ENCODE measurements around the gene HSF2BP. TPM values are rescaled to one million over a fixed set of nuclear protein-coding genes. Genes with fewer than 3 reads are reported as not detected.
"Not testable (repeated sequence)": the region's sequence is repeated elsewhere in the genome, so short reads cannot be mapped to it uniquely, and the experiment has no call there.

The HSF2BP gene
- total and polyA plus RNA-seq, 7 donors, result 0.16 to 0.83 (median 0.46) TPM

DNA sequence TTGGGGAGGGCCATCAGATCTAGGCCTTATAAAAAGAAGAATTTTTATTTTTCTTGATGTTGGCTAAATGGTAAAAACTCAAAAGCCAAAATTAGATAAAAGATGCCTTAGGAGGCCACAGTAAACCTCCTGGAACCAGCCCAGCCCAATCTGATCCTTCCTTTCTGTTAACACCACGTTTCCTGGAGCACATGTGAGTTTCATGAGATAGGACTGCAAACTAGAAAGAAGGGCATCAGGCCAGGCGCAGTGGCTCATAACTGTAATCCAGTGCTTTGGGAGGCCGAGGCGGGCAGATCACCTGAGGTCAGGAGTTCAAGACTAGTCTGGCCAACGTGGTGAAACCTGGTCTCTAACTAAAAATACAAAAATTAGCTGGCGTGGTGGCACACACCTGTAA, 6.7 kb downstream of the HSF2BP start:
- TF ChIP-seq POLR2AphosphoS5 (IDR thresholded peaks at IDR 0.05) (no peak), POLR2A (IDR thresholded peaks at IDR 0.05) (no peak)
- TF ChIP-seq, protein P1, sequence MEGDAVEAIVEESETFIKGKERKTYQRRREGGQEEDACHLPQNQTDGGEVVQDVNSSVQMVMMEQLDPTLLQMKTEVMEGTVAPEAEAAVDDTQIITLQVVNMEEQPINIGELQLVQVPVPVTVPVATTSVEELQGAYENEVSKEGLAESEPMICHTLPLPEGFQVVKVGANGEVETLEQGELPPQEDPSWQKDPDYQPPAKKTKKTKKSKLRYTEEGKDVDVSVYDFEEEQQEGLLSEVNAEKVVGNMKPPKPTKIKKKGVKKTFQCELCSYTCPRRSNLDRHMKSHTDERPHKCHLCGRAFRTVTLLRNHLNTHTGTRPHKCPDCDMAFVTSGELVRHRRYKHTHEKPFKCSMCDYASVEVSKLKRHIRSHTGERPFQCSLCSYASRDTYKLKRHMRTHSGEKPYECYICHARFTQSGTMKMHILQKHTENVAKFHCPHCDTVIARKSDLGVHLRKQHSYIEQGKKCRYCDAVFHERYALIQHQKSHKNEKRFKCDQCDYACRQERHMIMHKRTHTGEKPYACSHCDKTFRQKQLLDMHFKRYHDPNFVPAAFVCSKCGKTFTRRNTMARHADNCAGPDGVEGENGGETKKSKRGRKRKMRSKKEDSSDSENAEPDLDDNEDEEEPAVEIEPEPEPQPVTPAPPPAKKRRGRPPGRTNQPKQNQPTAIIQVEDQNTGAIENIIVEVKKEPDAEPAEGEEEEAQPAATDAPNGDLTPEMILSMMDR (IDR thresholded peaks at IDR 0.05), result no peak

DNA sequence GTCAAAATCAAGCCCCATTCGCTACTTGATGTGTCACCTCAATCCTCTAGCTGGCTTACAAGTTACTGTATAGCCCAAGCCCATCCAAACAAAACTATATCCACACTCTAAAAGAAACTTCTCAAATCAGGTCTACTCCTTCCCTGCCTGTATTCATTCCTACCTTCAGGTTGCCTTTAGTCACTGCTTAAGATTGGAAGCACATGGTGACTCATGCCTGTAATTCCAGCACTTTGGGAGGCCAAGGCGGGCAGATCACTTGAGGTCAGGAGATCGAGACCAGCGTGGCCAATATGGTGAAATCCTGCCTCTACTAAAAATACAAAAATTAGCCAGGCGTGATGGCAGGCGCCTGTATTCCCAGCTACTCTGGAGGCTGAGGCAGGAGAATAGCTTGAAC, 7.4 kb downstream of the HSF2BP start:
- WGBS, 2 donors, result 95 to 96% methylated on average over 6 of the region's 6 CpGs
- H3K9me3 ChIP-seq; H3K36me3 ChIP-seq; H3K27ac ChIP-seq; intact Hi-C loops (cut with DNase I); H3K4me3 ChIP-seq; DNase-seq; H3K27me3 ChIP-seq; H3K4me1 ChIP-seq: not testable (repeated sequence)

More for the DNA sequence above, 6.7 kb downstream of the HSF2BP start:
- H3K4me3 ChIP-seq, result no peak overlapping the region
- no peaks in the 10 kb centered on the region for H3K9me3 ChIP-seq
- intact Hi-C loops (cut with DNase I), result no loop called here
- 82 to 83% methylated on average over 6 of the region's 6 CpGs for WGBS, 2 donors
- H3K36me3 ChIP-seq, result no peaks in the 10 kb centered on the region
- H3K4me1 ChIP-seq, result no peaks in the 10 kb centered on the region
- no peak overlapping the region for H3K27ac ChIP-seq
- H3K27me3 ChIP-seq, result no peaks in the 10 kb centered on the region
- DNase-seq, result no peak

DNA sequence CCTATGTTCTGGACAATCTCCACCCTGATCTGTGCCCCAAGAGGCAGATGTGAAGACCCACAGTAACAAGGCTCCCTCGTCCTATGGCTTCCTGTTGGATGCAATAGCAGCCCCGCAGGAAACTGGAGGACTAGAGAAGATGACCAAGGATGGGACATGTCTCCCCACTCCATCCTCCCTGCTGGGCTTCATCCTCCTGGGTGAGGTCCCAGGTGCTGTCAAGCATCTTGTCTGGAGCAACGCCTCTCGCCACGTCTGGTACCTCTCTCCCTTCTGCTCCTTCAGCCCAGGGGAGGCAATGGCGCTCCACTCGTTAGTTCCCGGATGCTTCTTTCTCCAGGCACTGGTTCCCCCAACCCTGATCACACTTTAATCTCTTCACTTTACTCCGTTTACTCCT, 11.1 kb downstream of the HSF2BP start:
- H3K9me3 ChIP-seq, result no peaks in the 10 kb centered on the region
- no peak for DNase-seq
- TF ChIP-seq POLR2AphosphoS5 (IDR thresholded peaks at IDR 0.05) (no peak), POLR2A (IDR thresholded peaks at IDR 0.05) (no peak), EP300 (IDR thresholded peaks at IDR 0.05) (no peak)
- TF ChIP-seq, protein P1 (IDR thresholded peaks at IDR 0.05), result no peak
- H3K4me3 ChIP-seq, result no peak overlapping the region
- intact Hi-C loops (cut with DNase I), result no loop called here
- 79 to 84% methylated on average over 9 of the region's 9 CpGs for WGBS, 2 donors
- H3K27me3 ChIP-seq, result no peaks in the 10 kb centered on the region
- no peak overlapping the region for H3K27ac ChIP-seq
- peaks cover 0 to 12% (median 8%) of the 10 kb centered on the region in 4 donors for H3K4me1 ChIP-seq
- H3K36me3 ChIP-seq, result no peaks in the 10 kb centered on the region

DNA sequence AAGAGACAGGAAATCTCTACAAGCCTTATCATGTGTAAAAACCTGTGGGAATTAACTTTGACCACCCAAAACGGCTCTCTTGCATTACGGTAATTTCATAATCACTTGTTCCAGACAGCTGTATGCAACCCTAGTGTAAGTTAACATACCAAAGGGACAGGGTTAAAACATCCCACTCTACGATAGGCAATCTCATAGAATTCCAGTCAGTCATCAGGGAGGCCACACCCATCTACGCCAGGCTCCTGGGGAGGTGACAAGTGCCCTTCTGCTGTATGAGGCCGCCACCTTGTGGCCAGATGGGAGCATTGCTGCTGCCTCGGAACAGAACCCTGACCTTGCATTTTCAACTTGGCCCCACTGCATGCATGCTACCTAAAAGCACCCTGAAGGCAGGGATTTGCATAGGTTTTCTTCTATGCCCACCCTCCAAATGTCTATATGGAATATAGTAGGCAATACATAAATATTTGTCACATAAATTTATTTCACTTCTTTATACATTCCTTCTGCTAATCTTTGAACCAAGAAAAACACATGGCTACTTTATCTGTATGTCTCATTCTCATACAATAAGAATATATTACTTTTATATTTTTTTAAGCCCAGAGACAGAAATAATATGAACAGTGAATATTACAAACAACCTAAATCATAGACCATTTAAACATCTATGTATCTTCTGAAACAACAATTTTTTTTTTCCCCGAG, 12.6 kb downstream of the HSF2BP start:
- Histone ChIP-seq H3K27ac (no peak overlapping the region), H3K9me3 (no peaks in the 10 kb centered on the region), H3K27me3 (no peaks in the 10 kb centered on the region), H3K36me3 (no peaks in the 10 kb centered on the region), H3K4me3 (no peak overlapping the region), H3K4me1 (peaks cover 0 to 12% (median 8%) of the 10 kb centered on the region in 4 donors)
- TF ChIP-seq EP300 (IDR thresholded peaks at IDR 0.05) (no peak), POLR2AphosphoS5 (IDR thresholded peaks at IDR 0.05) (peak in 3 of 4 donors; percentile 17 to 39 (median 21)), POLR2A (IDR thresholded peaks at IDR 0.05) (no peak)
- TF ChIP-seq, protein P1 (IDR thresholded peaks at IDR 0.05), result peak; percentile 97 to 99 (median 99)
- peak; percentile 95 for DNase-seq
- 15 to 18% methylated on average over 7 of the region's 7 CpGs for WGBS, 2 donors
- intact Hi-C loops (cut with DNase I), result no loop called here

DNA sequence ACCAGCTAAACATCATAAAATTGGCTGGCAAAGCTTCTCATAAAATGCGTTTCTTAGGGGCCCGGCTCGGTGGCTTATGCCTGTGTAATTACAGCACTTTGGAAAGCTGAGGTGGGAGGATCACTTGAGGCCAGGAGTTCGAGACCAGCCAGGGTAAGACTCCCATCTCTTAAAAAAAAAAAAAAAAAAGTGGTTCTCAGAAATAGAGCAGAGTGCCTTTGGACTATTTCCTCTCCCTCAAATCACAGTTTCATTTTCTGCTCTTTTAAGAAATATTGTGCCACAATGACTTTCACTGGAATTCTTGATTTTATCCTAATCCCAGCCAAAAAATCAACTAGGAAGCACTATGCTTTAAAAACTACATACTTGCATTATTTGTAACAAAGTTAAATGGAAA, 13.3 kb downstream of the HSF2BP start:
- WGBS, 2 donors, result 3 to 14% methylated on average over 4 of the region's 4 CpGs
- H3K27me3 ChIP-seq, result no peaks in the 10 kb centered on the region

More for the DNA sequence above, 13.3 kb downstream of the HSF2BP start:
- peaks cover 0 to 12% (median 8%) of the 10 kb centered on the region in 4 donors for H3K4me1 ChIP-seq
- H3K27ac ChIP-seq, result peak overlapping the region; percentile 41 to 62 (median 48)
- no peak for TF ChIP-seq POLR2AphosphoS5 (IDR thresholded peaks at IDR 0.05)
- no peaks in the 10 kb centered on the region for H3K36me3 ChIP-seq
- H3K9me3 ChIP-seq, result no peaks in the 10 kb centered on the region
- intact Hi-C loops (cut with DNase I), result no loop called here
- H3K4me3 ChIP-seq, result no peak overlapping the region
- no peak for DNase-seq
